GM12801 (cell line): ENCODE data around the gene ZNF304.

Experiments
- TF ChIP-seq, protein P1 (sequence below): IDR thresholded peaks from one replicate; pipeline ENCODE4 v1.5.1; 2011; ENCODE audit warnings: control low read depth; ENCODE audit not compliant: insufficient read length; ENCODE audit errors: extremely low read depth

The ZNF304 gene

DNA sequence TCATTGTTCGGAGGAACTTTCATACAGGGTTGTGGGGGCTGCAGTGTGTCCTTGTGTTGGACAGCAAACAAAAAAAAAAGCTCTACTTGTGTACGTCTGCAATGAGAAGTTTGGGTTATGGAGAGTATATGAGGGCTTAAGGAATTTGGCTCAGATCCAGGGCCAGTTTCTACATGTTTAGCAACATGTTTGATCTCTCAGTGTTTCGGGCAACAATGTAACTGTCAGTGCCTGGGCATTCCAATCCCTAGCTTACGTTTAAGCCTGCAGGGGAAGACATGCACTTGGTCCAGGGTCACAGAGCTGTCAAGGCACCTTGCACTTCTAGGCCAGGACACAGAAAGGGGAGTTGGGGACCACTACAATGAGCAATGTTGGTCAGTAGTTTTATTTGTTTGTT, 16.9 kb upstream of the ZNF304 start:
- TF ChIP-seq, protein P1, sequence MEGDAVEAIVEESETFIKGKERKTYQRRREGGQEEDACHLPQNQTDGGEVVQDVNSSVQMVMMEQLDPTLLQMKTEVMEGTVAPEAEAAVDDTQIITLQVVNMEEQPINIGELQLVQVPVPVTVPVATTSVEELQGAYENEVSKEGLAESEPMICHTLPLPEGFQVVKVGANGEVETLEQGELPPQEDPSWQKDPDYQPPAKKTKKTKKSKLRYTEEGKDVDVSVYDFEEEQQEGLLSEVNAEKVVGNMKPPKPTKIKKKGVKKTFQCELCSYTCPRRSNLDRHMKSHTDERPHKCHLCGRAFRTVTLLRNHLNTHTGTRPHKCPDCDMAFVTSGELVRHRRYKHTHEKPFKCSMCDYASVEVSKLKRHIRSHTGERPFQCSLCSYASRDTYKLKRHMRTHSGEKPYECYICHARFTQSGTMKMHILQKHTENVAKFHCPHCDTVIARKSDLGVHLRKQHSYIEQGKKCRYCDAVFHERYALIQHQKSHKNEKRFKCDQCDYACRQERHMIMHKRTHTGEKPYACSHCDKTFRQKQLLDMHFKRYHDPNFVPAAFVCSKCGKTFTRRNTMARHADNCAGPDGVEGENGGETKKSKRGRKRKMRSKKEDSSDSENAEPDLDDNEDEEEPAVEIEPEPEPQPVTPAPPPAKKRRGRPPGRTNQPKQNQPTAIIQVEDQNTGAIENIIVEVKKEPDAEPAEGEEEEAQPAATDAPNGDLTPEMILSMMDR, result no peak

DNA sequence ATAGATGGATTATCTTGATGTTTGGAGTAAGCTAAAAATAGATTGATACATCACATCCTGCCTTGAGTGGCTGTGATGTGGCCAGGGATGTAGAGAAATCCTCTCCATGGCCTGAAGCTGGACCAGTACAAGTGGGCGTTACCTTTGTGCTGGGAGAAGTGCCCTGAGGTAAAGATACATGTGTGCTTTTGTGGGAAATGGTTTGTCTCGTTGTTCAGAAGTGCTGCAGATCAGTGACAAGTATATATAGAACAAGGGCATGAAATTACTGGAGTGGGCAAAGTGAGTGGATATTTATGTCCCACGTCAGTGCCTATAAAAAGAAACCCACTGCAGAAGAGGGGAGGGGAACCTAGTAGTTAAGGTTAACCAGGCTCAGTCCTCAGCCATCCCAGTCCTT, 12.2 kb upstream of the ZNF304 start:
- TF ChIP-seq, protein P1, result no peak

DNA sequence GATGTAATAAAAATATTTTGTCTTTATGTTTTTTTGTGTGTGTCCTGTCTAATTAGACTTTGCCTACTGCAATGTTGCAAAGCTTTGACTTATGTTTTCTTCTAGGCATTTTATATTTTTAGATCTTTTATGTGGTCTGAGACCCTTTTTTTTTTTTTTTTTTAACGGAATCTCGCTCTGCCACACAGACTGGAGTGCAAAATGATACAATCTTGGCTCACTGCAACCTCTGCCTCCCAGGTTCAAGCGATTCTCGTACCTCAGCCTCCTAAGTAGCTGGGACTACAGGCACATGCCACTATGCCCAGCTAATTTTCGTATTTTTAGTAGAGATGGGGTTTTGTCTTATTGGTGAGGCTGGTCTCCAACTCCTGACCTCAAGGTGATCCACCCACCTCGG, 8.5 kb upstream of the ZNF304 start:
- TF ChIP-seq, protein P1, result no peak

DNA sequence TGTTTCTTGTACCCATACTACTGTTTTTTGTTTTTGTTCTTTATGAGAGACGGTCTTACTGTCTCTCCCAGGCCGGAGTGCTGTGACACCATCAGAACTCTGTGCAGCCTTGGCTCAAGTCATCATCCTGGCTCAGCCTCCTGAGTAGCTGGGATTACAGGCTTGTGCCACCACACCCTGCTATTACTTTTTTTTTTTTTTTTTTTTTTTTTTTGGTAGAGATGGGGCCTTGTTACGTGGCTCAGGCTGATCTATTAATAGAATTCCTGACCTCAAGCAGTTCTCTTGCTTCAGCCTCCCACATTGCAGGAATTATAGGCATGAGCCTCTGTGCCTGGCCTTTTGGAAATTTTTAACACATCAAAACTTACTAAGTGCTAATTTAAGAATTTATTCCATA, 2.9 kb upstream of the ZNF304 start:
- TF ChIP-seq, protein P1, result no peak

DNA sequence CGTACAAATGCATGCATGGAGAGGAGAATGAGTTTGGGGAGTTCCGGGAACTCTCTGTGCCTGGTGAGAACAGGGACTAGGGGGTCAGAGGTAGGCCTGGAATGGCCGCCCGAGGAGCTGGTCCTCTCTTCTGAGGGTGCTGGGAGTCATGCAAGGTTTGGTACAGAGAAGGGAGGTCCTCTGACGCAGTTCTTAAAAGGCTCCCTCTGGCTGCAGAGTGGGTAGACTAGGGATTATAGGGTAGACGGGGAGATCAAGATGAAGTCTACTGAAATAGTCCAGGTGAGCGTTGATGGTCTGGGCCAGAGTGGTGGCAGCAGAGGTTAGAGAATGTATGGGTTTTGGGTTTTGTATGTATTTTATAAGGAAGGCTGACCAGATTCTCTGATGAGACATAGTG, 796 bp downstream of the ZNF304 start:
- TF ChIP-seq, protein P1, result no peak

DNA sequence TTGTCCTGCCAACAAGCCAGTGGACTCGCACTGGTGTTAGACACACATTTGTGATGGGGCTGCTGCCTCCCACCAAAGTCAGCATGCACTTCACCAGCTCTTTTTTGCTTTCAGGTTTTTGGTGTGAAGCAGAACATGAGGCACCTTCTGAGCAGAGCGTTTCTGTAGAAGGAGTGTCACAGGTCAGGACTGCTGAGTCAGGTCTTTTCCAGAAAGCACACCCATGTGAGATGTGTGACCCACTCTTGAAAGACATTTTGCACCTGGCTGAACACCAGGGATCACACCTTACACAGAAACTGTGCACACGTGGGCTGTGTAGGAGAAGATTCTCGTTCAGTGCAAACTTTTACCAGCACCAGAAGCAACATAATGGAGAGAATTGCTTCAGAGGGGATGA, 4.8 kb downstream of the ZNF304 start:
- TF ChIP-seq, protein P1, result no peak

DNA sequence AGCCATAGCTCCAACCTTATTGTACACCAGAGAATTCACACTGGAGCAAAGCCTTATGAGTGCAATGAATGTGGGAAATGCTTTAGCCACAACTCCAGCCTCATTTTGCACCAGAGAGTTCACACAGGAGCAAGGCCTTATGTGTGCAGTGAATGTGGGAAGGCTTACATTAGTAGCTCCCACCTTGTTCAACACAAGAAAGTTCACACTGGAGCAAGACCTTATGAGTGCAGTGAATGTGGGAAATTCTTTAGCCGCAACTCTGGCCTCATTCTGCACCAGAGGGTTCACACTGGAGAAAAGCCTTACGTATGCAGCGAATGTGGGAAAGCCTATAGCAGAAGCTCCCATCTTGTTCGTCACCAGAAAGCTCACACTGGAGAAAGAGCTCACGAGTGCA, 6.3 kb downstream of the ZNF304 start:
- TF ChIP-seq, protein P1, result no peak

DNA sequence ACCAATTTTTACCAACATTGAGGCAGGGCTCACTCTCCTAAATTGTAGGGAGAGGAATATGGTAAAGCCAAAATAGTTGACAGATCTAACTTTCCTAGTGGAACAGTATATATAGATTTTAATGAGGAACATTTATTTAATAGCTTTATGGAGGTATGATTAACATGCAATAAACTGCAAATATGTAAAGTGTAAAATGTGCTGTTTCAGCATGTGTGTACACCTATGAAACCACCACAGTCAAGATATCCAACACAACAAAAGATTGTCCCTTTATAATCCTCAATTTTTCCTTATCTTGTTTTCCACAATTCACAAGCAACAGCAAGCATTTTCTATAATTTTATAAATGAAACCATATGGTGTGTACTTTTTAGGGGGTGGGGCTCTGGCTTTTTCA, 8.2 kb downstream of the ZNF304 start:
- TF ChIP-seq, protein P1, result no peak
